Measurements from ENCODE around the gene ORC3. TPM values are rescaled to one million over a fixed set of nuclear protein-coding genes. Genes with fewer than 3 reads are reported as not detected.

The ORC3 gene
- total RNA-seq, 1 donor from 2014 or later = 29.7 TPM

- TF ChIP-seq CTCF (conservative IDR thresholded peaks at IDR 0.05; ENCODE audit: low read depth, low read length) = no peak
- DNase-seq (ENCODE audit: low read depth) = no peak
- H3K4me3 ChIP-seq (ENCODE audit: low read depth, low read length) = no peak overlapping the region
Measured at GRCh38 chr6:87639373-87639772, 49.4 kb downstream of the ORC3 start.

- no peak for TF ChIP-seq CTCF (conservative IDR thresholded peaks at IDR 0.05; ENCODE audit: low read depth, low read length)
- H3K4me3 ChIP-seq (ENCODE audit: low read depth, low read length) = no peak overlapping the region
- DNase-seq (ENCODE audit: low read depth) = no peak
Measured at GRCh38 chr6:87641065-87641692, 51.2 kb downstream of the ORC3 start.

GRCh38 chr6:87645080-87645479 lies 55.1 kb downstream of the ORC3 start:
- no peak for TF ChIP-seq CTCF (conservative IDR thresholded peaks at IDR 0.05; ENCODE audit: low read depth, low read length)
- no peak overlapping the region for H3K4me3 ChIP-seq (ENCODE audit: low read depth, low read length)
- no peak for DNase-seq (ENCODE audit: low read depth)

GRCh38 chr6:87653074-87653962 lies 63.4 kb downstream of the ORC3 start:
- H3K4me3 ChIP-seq (ENCODE audit: low read depth, low read length) = no peak overlapping the region
- DNase-seq (ENCODE audit: low read depth) = no peak
- no peak for TF ChIP-seq CTCF (conservative IDR thresholded peaks at IDR 0.05; ENCODE audit: low read depth, low read length)

- H3K4me3 ChIP-seq (ENCODE audit: low read depth, low read length) = no peak overlapping the region
- DNase-seq (ENCODE audit: low read depth) = no peak
- no peak for TF ChIP-seq CTCF (conservative IDR thresholded peaks at IDR 0.05; ENCODE audit: low read depth, low read length)
Measured at GRCh38 chr6:87654122-87654521, 64.2 kb downstream of the ORC3 start.

GRCh38 chr6:87654875-87655454 lies 65.0 kb downstream of the ORC3 start:
- no peak overlapping the region for H3K4me3 ChIP-seq (ENCODE audit: low read depth, low read length)
- no peak for TF ChIP-seq CTCF (conservative IDR thresholded peaks at IDR 0.05; ENCODE audit: low read depth, low read length)
- no peak for DNase-seq (ENCODE audit: low read depth)

Measured in epithelial cell of proximal tubule (primary cell).